Fibroblast of pulmonary artery (primary cell): ENCODE measurements around the gene MKNK1.

ENCODE experiments used
- DNase-seq: peaks from one replicate; pipeline ENCODE4 v3.0.0-alpha.2; 2010; ENCODE audit warnings: low read depth
- H3K4me3 ChIP-seq: replicated peaks from 2 replicates; pipeline ENCODE4 v1.5.1; 2011; ENCODE audit warnings: low read depth, mild to moderate bottlenecking, control low read depth, low read length, moderate library complexity
- CTCF ChIP-seq: IDR thresholded peaks from 2 replicates; pipeline ENCODE4 v1.5.1; 2011; ENCODE audit warnings: mild to moderate bottlenecking, control low read depth, low read length, inconsistent platforms; ENCODE audit errors: missing control alignments

The MKNK1 gene

GRCh38 chr1:46543761-46544560 lies 60.1 kb downstream of the MKNK1 start:
- TF ChIP-seq CTCF = no peak
- no peak overlapping the region for H3K4me3 ChIP-seq
- DNase-seq = no peak

GRCh38 chr1:46543382-46543760 lies 60.7 kb downstream of the MKNK1 start:
- TF ChIP-seq CTCF = no peak
- no peak for DNase-seq
- H3K4me3 ChIP-seq = no peak overlapping the region

- DNase-seq = peak; percentile 69
- no peak overlapping the region for H3K4me3 ChIP-seq
- TF ChIP-seq CTCF = no peak
Observed at GRCh38 chr1:46539972-46540371, 64.1 kb downstream of the MKNK1 start.

- no peak overlapping the region for H3K4me3 ChIP-seq
- TF ChIP-seq CTCF = no peak
- DNase-seq = no peak
Observed at GRCh38 chr1:46538147-46538546, 65.9 kb downstream of the MKNK1 start.

- TF ChIP-seq CTCF = no peak
- H3K4me3 ChIP-seq = no peak overlapping the region
Observed at GRCh38 chr1:46537651-46538050, 66.4 kb downstream of the MKNK1 start.

GRCh38 chr1:46536527-46536926 lies 67.5 kb downstream of the MKNK1 start:
- DNase-seq = no peak
- H3K4me3 ChIP-seq = no peak overlapping the region
- no peak for TF ChIP-seq CTCF

More at GRCh38 chr1:46537651-46538050, 66.4 kb downstream of the MKNK1 start:
- DNase-seq = no peak

- no peak overlapping the region for H3K4me3 ChIP-seq
- peak; percentile 50 for TF ChIP-seq CTCF
- no peak for DNase-seq
Observed at GRCh38 chr1:46535063-46535462, 69.0 kb downstream of the MKNK1 start.
